Upper lobe of left lung (tissue), 6 donors: ENCODE data around the gene HOMER2. TPM values are rescaled to one million over a fixed set of nuclear protein-coding genes. Genes with fewer than 3 reads are reported as not detected.
"Not testable (repeated sequence)": the region's sequence is repeated elsewhere in the genome, so short reads cannot be mapped to it uniquely, and the experiment has no call there.

ENCODE experiments used
- ATAC-seq, 2 donors: fragments of 200-7000 bp; cut with Tn5 transposase; one replicate each; pipeline ENCODE4 v1.9.1; 2022; ENCODE audit warnings: mild to moderate bottlenecking in 2 of 2, moderate library complexity in 2 of 2; ENCODE audit not compliant: low FRiP score in 2 of 2
- DNase-seq, 2 donors: peaks; one replicate each; pipeline ENCODE4 v3.0.0-alpha.2; 2019 to 2020
- H3K27ac ChIP-seq, 4 donors: fragments of 200-600 bp; sonication (generic); one replicate each; pipeline ENCODE4 v1.5.1; 2016 to 2019
- H3K27me3 ChIP-seq, 4 donors: fragments of 200-600 bp; sonication (generic); one replicate each; pipeline ENCODE4 v1.5.1; 2017 to 2019
- H3K36me3 ChIP-seq, 4 donors: fragments of 200-600 bp; sonication (generic); one replicate each; pipeline ENCODE4 v1.5.1; 2016 to 2019
- H3K4me1 ChIP-seq, 4 donors: fragments of 200-600 bp; sonication (generic); one replicate each; pipeline ENCODE4 v1.5.1; 2018 to 2019
- H3K4me3 ChIP-seq, 4 donors: fragments of 200-600 bp; sonication (generic); one replicate each; pipeline ENCODE4 v1.5.1; 2017 to 2019; ENCODE audit warnings: mild to moderate bottlenecking in 2 of 4, moderate library complexity in 1 of 4
- H3K9me3 ChIP-seq, 4 donors: fragments of 200-600 bp; sonication (generic); one replicate each; pipeline ENCODE4 v1.5.1; 2018 to 2019
- EP300 ChIP-seq, 4 donors: sonication (generic); formaldehyde crosslinking; IDR thresholded peaks; one replicate each; pipeline ENCODE4 v1.5.1; 2017; ENCODE audit warnings: antibody characterized with exemption in 4 of 4, control low read depth in 2 of 4
- POLR2A ChIP-seq, 4 donors: fragments of 450-650 bp; IDR thresholded peaks; one replicate each; pipeline ENCODE4 v1.5.1; 2016 to 2017; ENCODE audit warnings: antibody characterized with exemption in 4 of 4, mild to moderate bottlenecking in 2 of 4
- POLR2AphosphoS5 ChIP-seq, 2 donors: sonication (generic); formaldehyde crosslinking; IDR thresholded peaks; one replicate each; pipeline ENCODE4 v1.5.1; 2017; ENCODE audit warnings: antibody characterized with exemption in 2 of 2
- WGBS, 2 donors: methylation state at CpG; one replicate each; pipeline ENCODE4 v1.1.5; 2017 to 2018; 5-methylcytosine and 5-hydroxymethylcytosine counted together
- total RNA-seq, 6 donors: library from RNA; depleted of rRNA in 4 of 6; stranded (reverse); fragments of >200 nt in 4 of 6; gene quantifications; one replicate each; pipeline versions ENCODE4 v1.1.0 to v1.2.1, GENCODE V29; 2016 to 2021
- TF ChIP-seq, protein P1 (sequence below), 6 experiments: fragments of 450-650 bp in 4 of 6; fragments of 200-600 bp in 2 of 6; sonication (generic) in 2 of 6; IDR thresholded peaks; one replicate each; pipeline ENCODE4 v1.5.1; 2016 to 2019; ENCODE audit warnings: antibody characterized with exemption in 6 of 6
- donor health status: DM: no; HTN: no; CAD: no; lungs with moderate emphysema.
- donor health status: DM: no; HTN: yes; CAD: no; lungs with severe emphysema.

Gene HOMER2
- total RNA-seq, 6 donors from 2014 or later: 11.3 to 76.5 (median 26.5) TPM

DNA sequence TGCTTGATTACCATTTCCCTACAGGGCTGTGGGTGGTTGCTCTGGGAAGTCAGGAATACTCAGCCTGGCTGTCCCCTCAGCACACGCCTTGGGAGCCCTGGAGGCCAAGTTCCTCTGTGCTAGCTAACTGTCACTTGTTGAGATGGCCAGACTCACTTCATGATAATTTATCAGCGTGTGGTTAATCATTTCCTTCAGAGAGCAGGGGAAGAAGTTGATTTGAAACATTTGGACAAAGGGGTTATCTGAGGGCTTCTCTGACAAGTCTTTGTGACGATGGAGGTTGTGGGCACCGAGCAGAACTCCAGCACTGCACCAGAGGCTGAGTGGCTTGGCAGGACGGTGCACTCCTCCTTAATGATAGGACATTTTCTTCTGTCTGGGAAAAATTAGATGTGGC lies 81.2 kb downstream of the HOMER2 start:
- TF ChIP-seq, protein P1, sequence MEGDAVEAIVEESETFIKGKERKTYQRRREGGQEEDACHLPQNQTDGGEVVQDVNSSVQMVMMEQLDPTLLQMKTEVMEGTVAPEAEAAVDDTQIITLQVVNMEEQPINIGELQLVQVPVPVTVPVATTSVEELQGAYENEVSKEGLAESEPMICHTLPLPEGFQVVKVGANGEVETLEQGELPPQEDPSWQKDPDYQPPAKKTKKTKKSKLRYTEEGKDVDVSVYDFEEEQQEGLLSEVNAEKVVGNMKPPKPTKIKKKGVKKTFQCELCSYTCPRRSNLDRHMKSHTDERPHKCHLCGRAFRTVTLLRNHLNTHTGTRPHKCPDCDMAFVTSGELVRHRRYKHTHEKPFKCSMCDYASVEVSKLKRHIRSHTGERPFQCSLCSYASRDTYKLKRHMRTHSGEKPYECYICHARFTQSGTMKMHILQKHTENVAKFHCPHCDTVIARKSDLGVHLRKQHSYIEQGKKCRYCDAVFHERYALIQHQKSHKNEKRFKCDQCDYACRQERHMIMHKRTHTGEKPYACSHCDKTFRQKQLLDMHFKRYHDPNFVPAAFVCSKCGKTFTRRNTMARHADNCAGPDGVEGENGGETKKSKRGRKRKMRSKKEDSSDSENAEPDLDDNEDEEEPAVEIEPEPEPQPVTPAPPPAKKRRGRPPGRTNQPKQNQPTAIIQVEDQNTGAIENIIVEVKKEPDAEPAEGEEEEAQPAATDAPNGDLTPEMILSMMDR (IDR thresholded peaks at IDR 0.05): no peak
- TF ChIP-seq POLR2A (IDR thresholded peaks at IDR 0.05) (no peak), EP300 (IDR thresholded peaks at IDR 0.05) (no peak), POLR2AphosphoS5 (IDR thresholded peaks at IDR 0.05) (no peak)
- Histone ChIP-seq H3K4me3 (no peak overlapping the region), H3K9me3 (no peaks in the 10 kb centered on the region), H3K4me1 (peaks cover 0 to 7% (median 3%) of the 10 kb centered on the region in 4 donors), H3K36me3 (no peaks in the 10 kb centered on the region), H3K27me3 (no peaks in the 10 kb centered on the region), H3K27ac (no peak overlapping the region)
- DNase-seq: no peak
- WGBS, 2 donors: 35 to 46% methylated on average over 5 of the region's 5 CpGs
- ATAC-seq: no peak

DNA sequence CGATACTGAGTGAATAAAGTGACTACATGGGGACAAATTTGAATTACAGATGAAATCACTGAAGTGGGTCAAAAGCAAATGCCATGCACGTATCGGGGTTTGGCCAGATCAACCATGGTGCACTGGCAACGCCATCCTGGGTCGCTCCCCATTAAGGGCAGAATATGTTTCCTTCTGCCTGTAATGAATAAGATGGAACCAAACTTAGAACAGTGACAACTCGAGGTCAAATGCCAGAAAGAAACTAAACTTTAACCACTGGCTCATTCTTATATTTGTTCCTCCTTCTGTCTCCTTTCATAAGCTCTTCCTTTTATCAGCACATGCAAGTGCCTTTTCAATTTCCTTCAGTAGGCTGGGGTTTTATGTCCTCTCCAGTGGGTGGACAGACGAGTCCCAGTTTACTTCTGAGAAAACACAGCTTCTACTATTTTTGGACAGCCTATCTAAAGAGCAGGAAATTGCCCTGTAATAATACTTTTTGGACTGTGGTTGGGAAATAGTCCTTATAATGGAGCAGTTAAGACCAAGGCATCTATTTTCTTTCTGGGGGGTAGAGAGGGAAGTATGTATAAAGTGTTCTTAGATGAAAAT lies 81.7 kb downstream of the HOMER2 start:
- 47 to 49% methylated on average over 7 of the region's 7 CpGs for whole genome bisulfite sequencing, 2 donors
- Histone ChIP-seq H3K27me3 (no peaks in the 10 kb centered on the region), H3K36me3 (no peaks in the 10 kb centered on the region), H3K4me1 (peaks cover 0 to 7% (median 3%) of the 10 kb centered on the region in 4 donors), H3K27ac (no peak overlapping the region), H3K4me3 (no peak overlapping the region), H3K9me3 (no peaks in the 10 kb centered on the region)
- ATAC-seq: no peak
- no peak for DNase-seq
- no peak for TF ChIP-seq POLR2AphosphoS5 (IDR thresholded peaks at IDR 0.05)
- no peak for TF ChIP-seq EP300 (IDR thresholded peaks at IDR 0.05)
- TF ChIP-seq POLR2A (IDR thresholded peaks at IDR 0.05): no peak
- TF ChIP-seq, protein P1 (IDR thresholded peaks at IDR 0.05): no peak

- H3K27me3 ChIP-seq, H3K36me3 ChIP-seq, DNase-seq, H3K4me3 ChIP-seq, H3K4me1 ChIP-seq, H3K27ac ChIP-seq, H3K9me3 ChIP-seq, ATAC-seq: not testable (repeated sequence)
- WGBS, 2 donors: 94% methylated on average over 3 of the region's 3 CpGs; no CpG with 5 or more reads in 1 of the 2 donors
Observed at GRCh38 chr15:82865981-82866380, 86.5 kb downstream of the HOMER2 start.

- not testable (repeated sequence) for H3K27ac ChIP-seq, H3K36me3 ChIP-seq, H3K4me3 ChIP-seq, H3K4me1 ChIP-seq, DNase-seq, H3K27me3 ChIP-seq, H3K9me3 ChIP-seq, ATAC-seq
- 79 to 80% methylated on average over 4 of the region's 4 CpGs for WGBS, 2 donors
Observed at GRCh38 chr15:82865581-82865980, 86.9 kb downstream of the HOMER2 start.

DNA sequence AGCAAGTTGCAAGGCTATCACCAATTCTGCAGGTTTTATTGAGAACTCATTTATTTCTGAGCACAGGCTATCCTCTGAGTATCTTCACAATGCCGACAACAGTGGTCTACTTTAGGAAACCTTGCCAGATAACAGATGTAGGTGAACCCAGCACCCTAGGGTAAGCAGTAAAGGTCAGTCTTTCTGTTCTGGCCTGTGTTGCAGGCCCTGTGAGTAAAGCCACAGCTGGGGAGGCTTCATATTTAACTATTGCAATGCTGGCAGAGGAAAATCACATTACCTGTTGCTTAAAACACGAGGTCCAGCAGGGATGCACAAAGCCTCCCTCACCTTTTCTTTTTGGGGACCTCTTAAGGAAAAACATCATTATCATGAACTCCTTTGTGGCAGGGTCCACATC lies 87.6 kb downstream of the HOMER2 start:
- Histone ChIP-seq H3K36me3 (no peaks in the 10 kb centered on the region), H3K4me3 (no peak overlapping the region), H3K4me1 (no peaks in the 10 kb centered on the region), H3K27me3 (no peaks in the 10 kb centered on the region), H3K9me3 (no peaks in the 10 kb centered on the region), H3K27ac (no peak overlapping the region)
- no peak for ATAC-seq
- TF ChIP-seq POLR2AphosphoS5 (IDR thresholded peaks at IDR 0.05) (no peak), EP300 (IDR thresholded peaks at IDR 0.05) (no peak), POLR2A (IDR thresholded peaks at IDR 0.05) (no peak)
- TF ChIP-seq, protein P1 (IDR thresholded peaks at IDR 0.05): no peak
- no peak for DNase-seq
- 71 to 91% methylated on average over 2 of the region's 2 CpGs for WGBS, 2 donors

DNA sequence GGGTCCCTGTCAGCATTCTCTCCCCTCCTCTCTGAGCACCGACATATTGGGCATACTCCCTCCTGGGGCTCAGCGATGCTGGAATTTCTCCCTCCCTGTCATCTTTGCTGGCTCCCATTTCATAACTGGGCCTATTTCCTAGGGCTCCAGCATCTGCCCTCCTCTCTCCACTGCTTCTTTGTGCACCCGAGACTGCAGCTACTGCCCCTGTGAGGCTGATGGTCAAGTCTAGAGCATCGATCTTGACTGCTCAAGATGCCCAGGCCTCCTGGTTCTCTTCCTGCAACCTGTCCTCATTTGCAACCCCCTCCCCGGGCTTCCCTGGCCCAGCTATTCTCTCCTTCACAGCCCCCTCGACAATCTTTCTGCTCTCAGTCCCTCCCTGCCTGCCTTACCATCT lies 89.6 kb downstream of the HOMER2 start:
- H3K36me3 ChIP-seq: no peaks in the 10 kb centered on the region
- no peak overlapping the region for H3K27ac ChIP-seq
- H3K9me3 ChIP-seq: no peaks in the 10 kb centered on the region
- 85 to 92% methylated on average over 6 of the region's 6 CpGs for WGBS, 2 donors
- H3K4me1 ChIP-seq: no peaks in the 10 kb centered on the region
- no peak for ATAC-seq
- DNase-seq: no peak
- no peaks in the 10 kb centered on the region for H3K27me3 ChIP-seq
- H3K4me3 ChIP-seq: no peak overlapping the region
- TF ChIP-seq POLR2A (IDR thresholded peaks at IDR 0.05) (no peak), EP300 (IDR thresholded peaks at IDR 0.05) (no peak), POLR2AphosphoS5 (IDR thresholded peaks at IDR 0.05) (no peak)
- TF ChIP-seq, protein P1 (IDR thresholded peaks at IDR 0.05): no peak
